GM21576 (cell line): ENCODE data around the gene NTSR1.

Source experiments
- ATAC-seq: cut with Tn5 transposase; IDR thresholded peaks from one replicate; pipeline ENCODE4 v1.9.1; 2021; ENCODE audit warnings: mild to moderate bottlenecking, moderate library complexity; ENCODE audit not compliant: unreplicated experiment

The NTSR1 gene

DNA sequence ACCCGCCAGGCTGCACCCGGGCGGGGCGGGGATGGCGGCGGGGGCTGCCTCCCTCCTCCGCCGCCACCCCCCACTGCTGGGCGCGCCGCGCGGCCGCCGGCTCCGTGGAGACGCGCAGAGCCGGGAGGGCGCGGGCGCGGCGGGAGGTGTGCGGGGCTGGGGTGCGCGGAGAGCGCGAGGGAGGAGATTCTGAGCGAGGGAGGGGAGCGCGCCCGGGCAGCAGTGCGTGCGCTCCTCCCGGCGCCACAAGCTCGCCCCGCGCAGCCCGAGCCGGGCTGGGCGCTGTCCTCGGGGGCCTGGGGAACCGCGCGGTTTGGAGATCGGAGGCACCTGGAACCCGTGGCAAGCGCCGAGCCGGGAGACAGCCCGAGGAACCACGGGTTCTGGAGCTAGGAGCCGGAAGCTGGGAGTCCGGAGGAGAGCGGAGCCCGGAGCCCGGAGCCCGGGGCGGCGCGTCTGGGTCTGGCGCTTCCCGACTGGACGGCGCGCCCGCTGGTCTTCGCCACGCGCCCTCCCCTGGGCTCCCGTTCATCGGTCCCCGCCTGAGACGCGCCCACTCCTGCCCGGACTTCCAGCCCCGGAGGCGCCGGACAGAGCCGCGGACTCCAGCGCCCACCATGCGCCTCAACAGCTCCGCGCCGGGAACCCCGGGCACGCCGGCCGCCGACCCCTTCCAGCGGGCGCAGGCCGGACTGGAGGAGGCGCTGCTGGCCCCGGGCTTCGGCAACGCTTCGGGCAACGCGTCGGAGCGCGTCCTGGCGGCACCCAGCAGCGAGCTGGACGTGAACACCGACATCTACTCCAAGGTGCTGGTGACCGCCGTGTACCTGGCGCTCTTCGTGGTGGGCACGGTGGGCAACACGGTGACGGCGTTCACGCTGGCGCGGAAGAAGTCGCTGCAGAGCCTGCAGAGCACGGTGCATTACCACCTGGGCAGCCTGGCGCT is at the start of gene NTSR1:
NTSR1 (plus strand) TSS at position 246 of the 946 bp plus-strand sequence; CDS start at position 618, 372 bp downstream.
- no peak for ATAC-seq

DNA sequence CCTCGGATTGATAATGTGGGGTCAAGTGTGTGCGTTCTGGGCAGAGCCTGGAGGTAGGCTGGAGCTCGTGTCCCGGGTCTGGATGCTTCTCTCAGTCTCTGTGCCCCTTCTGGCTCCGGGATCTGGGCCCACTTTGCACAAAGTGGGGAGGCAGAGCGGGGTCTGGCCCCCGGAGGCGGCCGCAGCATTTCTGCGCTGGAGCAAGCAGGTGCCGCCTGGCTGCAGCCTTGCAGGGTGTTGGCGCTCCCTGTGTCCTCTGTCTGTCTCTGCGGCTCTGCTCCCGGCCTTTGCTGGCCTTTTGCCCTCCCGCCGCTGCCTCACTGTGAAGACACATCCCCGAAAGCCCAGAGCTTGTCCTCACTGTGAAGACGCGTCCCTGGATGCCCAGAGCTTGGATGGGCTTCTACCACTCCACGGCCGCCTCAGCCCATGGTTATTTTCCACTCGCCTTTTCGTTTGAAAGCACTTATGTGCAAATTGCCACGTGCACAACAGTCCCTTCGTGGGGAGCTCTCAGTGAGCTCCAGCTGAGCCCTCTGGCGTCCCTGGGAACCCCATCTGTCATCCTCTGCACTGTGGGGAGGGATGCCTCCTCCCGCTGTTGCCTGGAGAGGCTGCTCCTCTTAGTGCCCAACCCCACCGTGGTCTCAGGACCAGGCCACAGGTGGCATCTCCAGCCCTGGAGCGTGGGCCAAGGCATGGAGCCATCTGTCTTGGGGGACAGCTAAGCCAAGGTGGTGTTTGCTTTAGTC is 49.0 kb upstream of the NTSR1 start:
- no peak for ATAC-seq

- ATAC-seq = no peak
These were observed 48.4 kb upstream of the NTSR1 start for GRCh38 chr20:62660240-62660615.

GRCh38 chr20:62660768-62661167 is 47.9 kb upstream of the NTSR1 start:
- no peak for ATAC-seq

GRCh38 chr20:62661647-62662046 is 47.0 kb upstream of the NTSR1 start:
- ATAC-seq = no peak

DNA sequence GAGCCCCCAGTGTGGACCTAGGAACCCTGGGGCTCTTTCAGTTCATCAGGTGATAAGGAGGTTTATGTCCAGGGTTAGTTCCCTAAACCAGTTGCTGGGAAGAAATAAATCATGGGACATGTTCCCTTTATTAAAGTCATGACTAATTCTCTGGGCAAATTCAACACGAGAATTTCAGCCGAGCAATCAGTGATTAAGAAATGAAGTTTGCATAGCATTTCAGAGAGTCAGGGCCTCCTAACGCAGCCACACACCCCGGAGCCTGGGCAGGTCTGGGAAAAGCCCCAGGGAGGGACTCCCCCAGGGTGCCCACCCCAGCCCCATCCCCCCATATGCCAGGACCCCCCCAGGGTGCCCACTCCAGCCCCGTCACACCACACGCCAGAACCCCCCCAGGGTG is 46.2 kb upstream of the NTSR1 start:
- no peak for ATAC-seq

- no peak for ATAC-seq
These were observed 45.3 kb upstream of the NTSR1 start for GRCh38 chr20:62663145-62664018.

DNA sequence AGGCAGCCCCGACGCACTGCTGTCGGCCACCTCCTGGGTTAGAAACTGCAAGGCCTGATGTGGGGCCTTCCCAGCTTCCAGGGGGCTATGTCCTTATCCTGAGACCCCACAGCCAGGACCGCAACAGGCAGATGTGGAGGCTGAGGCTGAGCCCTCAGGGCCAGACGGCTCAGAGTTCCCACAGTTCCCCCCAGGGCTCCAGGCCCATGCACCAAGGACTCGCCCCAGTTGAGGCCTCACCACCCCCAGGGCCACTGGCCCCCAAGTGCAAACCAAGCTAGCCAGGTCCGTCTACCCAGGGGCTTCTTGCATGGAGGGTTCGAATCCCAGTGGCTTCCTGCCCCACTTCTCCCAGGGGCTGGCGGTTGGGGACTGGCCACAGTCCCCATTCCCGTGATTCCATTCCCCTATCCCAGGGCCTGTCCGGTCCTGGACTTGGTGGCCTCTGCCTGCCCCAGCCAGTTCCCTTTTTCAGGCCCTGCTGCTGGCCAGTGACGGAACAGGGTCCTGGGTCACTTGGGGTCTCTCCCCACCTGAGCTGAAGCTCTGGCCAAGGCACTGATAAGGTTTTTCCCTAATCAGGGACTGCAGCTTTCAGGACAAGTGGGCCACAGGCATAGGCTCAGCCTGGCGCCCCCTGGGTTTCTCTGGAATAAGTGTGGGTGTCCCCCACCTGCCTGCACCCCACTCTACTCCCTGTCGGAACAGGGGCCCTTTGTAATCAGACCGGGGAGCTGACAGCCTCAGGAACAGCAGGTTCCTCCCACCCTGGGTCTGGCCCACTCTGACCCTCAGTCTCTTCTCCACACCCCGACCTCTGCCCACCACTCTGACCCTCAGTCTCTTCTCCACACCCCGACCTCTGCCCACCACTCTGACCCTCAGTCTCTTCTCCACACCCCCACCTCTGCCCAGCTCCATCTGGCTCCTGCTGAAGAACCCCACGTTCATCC is 44.3 kb upstream of the NTSR1 start:
- ATAC-seq = no peak

- no peak for ATAC-seq
These were observed 43.4 kb upstream of the NTSR1 start for GRCh38 chr20:62665153-62665754.

DNA sequence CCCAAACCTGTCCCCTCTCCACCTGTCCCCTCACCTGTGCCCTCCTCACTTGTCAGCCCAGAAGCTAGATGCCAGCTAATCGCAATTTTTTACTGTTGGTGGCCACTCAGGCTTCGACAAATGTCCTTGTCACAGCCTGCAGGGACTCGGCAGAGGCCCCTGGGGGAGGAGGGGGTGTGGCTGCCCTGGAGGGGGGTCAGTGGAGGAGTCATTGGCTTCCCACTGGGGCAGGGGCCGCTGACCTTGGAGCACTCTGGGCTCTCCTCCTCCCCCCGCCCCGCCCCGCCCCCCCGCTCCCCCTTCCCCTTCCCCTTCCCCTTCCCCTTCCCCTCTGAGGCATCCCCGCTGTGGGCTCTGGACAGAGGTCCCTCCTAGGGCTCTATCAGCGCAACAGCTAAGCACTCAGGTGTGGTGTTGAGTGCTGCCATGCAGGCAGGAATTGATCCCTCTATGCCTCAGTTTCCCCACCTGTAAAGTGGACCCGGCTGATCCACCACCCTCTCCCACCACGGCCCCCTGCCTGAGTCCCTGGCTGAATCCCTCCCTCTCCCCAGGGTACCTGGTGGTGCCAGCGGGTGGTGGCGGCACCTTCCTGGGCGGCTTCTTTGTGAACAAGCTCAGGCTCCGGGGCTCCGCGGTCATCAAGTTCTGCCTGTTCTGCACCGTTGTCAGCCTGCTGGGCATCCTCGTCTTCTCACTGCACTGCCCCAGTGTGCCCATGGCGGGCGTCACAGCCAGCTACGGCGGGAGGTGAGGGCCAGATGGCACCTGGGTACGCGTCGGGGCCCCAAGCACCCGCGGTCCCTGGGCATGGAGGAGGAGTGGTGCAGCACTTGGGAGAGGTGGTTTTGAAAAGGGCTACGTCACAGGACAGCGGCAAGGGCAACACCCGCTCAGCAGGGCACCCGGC is 42.6 kb upstream of the NTSR1 start:
- no peak for ATAC-seq

- no peak for ATAC-seq
These were observed 41.7 kb upstream of the NTSR1 start for GRCh38 chr20:62666736-62667529.

- ATAC-seq = no peak
These were observed 40.9 kb upstream of the NTSR1 start for GRCh38 chr20:62667530-62668440.

DNA sequence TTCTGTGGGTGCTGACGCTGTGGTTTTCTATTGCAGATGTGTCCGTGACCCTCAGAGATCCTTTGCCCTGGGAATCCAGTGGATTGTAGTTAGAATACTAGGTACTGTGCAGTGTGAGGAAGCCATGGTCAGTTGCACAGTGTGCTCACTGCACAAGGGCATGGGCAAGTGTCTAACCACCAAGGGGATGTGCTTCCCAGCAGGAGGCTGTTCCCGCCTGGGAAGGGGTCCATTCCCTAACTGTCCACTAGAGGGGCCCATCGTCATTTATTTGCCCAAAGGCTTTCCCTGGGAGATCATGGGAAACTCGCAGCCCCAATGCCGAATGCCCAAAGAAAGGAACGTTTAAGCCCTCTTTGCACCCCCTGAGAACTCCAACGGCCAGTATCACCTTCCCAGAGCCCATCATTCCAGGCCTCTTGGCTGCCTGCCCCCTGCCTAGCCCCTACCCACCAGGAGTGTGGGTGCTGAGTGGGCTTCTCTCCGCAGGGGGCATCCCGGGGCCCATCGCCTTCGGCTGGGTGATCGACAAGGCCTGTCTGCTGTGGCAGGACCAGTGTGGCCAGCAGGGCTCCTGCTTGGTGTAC is 40.1 kb upstream of the NTSR1 start:
- no peak for ATAC-seq

GRCh38 chr20:62669249-62669648 is 39.4 kb upstream of the NTSR1 start:
- no peak for ATAC-seq

DNA sequence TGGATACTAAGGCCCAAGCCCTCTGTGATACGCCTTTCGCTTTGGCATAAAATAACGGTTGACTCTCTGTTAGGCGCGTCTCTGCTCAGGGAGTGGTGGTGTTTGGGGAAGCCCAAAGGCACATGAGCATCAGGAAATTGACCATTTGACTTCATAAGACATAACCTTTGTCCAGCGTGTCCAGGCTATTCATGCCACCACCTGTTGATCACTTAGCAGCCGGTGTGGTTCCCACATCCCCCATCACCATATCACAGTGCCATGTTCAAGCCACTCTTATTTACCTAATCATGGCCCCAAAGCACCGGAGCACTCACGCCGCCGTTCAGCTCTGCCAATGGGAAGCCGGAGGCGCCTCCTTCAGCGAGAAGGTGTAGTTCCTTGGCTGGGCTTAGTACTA is 38.5 kb upstream of the NTSR1 start:
- no peak for ATAC-seq

DNA sequence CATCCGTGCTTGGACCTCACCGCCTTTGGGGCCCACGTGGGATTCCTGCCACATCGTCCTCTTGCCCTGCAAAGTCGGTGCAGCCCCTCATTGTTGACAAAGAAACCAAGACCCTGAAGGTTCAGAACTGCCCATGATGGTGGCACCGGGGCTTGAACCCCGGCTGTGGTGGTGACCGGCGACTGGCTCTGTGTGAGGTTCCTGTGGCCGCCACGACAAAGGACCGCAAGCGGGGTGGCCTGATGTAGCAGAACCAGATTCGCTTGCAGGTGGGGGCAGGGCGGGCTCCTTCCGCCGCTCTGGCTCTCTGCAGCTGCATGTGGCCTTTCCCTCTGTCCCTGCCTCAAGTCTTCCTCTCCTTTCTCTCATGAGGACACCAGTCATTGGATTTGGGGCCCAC is 37.6 kb upstream of the NTSR1 start:
- ATAC-seq = no peak
